Measurements from ENCODE around the gene DGCR2.
"Not testable (repeated sequence)": the region's sequence is repeated elsewhere in the genome, so short reads cannot be mapped to it uniquely, and the experiment has no call there.

DGCR2 gene

DNA sequence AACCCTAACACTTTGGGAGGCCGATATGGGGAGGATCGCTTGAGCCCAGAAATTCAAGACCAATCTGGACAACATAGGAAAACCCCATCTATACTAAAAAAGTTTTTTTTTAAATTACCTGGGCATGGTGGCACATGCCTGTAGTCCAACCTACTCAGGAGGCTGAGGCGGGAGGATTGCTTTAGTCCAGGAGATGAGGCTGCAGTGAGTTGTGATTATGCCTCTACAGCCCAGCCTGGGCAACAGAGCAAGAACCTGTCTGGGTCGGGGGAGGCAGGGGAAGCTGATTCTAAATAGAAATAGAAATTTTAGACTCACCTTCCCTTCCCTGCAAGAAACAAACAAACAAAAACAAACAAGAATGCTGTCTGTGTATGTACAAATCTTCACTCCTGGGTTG, 133.3 kb downstream of the DGCR2 start:
- Histone ChIP-seq H3K79me2 (ENCODE audit: control insufficient read depth, insufficient read depth, low read length, unreplicated experiment) (no peaks in the 10 kb centered on the region), H3K36me3 (ENCODE audit: insufficient read depth, low read length) (no peaks in the 10 kb centered on the region), H3K27ac (ENCODE audit: low read depth, low read length) (no peak overlapping the region), H3K27me3 (ENCODE audit: insufficient read depth, low read length) (no peaks in the 10 kb centered on the region), H3K4me1 (ENCODE audit: control insufficient read depth, insufficient read depth, low read length, unreplicated experiment) (no peaks in the 10 kb centered on the region), H2AFZ (ENCODE audit: low read length, unreplicated experiment) (no peak overlapping the region), H3K4me3 (ENCODE audit: low read depth, low read length) (no peak overlapping the region)

DNA sequence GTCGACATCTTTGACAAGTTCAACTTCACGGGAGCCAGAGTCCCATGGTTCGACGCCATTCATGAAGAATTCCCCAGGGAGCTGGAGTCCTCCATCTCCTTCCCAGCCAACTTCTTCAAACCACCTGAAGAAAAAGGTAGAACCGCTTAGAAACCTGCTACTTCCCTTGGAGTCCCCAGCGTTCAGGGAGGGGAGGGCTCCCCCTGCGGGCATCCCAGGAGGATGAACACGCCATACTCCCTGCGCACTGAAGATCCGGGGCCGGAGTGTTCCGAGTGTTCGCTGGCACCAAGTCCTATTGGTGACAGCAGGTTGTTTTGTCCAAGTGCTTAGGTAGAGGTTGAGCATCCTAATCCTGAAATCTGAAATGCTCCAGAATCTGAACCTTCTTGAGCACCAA, 134.4 kb downstream of the DGCR2 start:
- H3K36me3 ChIP-seq (ENCODE audit: insufficient read depth, low read length): no peaks in the 10 kb centered on the region
- no peaks in the 10 kb centered on the region for H3K79me2 ChIP-seq (ENCODE audit: control insufficient read depth, insufficient read depth, low read length, unreplicated experiment)
- H3K4me1 ChIP-seq (ENCODE audit: control insufficient read depth, insufficient read depth, low read length, unreplicated experiment): no peaks in the 10 kb centered on the region
- no peak overlapping the region for H3K27ac ChIP-seq (ENCODE audit: low read depth, low read length)
- no peaks in the 10 kb centered on the region for H3K27me3 ChIP-seq (ENCODE audit: insufficient read depth, low read length)
- H2AFZ ChIP-seq (ENCODE audit: low read length, unreplicated experiment): no peak overlapping the region
- no peak overlapping the region for H3K4me3 ChIP-seq (ENCODE audit: low read depth, low read length)

DNA sequence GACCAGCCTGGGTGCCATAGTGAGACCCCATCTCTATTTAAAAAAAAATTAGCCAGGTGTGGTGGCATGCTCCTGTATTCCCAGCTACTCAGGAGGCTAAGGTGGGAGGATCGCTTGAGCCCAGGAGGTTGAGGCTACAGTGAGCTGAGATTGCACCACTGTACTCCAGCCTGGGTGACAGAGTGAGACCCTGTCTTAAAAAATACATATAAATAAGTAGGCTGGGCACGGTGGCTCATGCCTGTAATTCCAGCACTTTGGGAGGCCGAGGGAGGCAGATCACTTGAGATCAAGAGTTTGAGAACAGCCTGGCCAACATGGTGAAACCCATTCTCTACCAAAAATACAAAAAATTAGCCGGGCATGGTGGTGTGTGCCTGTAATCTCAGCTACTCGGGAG, 135.1 kb downstream of the DGCR2 start:
- not testable (repeated sequence) for H3K79me2 ChIP-seq (ENCODE audit: control insufficient read depth, insufficient read depth, low read length, unreplicated experiment); H3K4me3 ChIP-seq (ENCODE audit: low read depth, low read length); H3K27me3 ChIP-seq (ENCODE audit: insufficient read depth, low read length); H3K36me3 ChIP-seq (ENCODE audit: insufficient read depth, low read length); H2AFZ ChIP-seq (ENCODE audit: low read length, unreplicated experiment); H3K27ac ChIP-seq (ENCODE audit: low read depth, low read length); H3K4me1 ChIP-seq (ENCODE audit: control insufficient read depth, insufficient read depth, low read length, unreplicated experiment)
